Measurements from ENCODE around the gene BATF2. TPM values are rescaled to one million over a fixed set of nuclear protein-coding genes. Genes with fewer than 3 reads are reported as not detected.
"Not testable (repeated sequence)": the region's sequence is repeated elsewhere in the genome, so short reads cannot be mapped to it uniquely, and the experiment has no call there.

Gene BATF2
- polyA plus RNA-seq, 1 donor: 15.7 TPM

GRCh38 chr11:65014726-65015227, 18.0 kb upstream of the BATF2 start:
- no peaks in the 10 kb centered on the region for H3K9me3 ChIP-seq (ENCODE audit: control insufficient read depth, low read depth, low read length)
- peaks cover 21% of the 10 kb centered on the region for H3K36me3 ChIP-seq (ENCODE audit: control insufficient read depth, insufficient read depth, low read length)
- H3K27ac ChIP-seq (ENCODE audit: low read length): peak overlapping the region; percentile 100
- DNase-seq: peak in 1 of 2 donors; percentile 40
- peaks cover 8% of the 10 kb centered on the region for H3K4me1 ChIP-seq (ENCODE audit: control insufficient read depth, insufficient read depth, low read length)
- no peaks in the 10 kb centered on the region for H3K27me3 ChIP-seq (ENCODE audit: control insufficient read depth, insufficient read depth, low read length)
- peak overlapping the region; percentile 80 for H3K4me3 ChIP-seq (ENCODE audit: low read length)
- no CpG with 5 or more reads among the region's 23 CpGs for WGBS (ENCODE audit: insufficient coverage, low lambda C conversion rate)

DNA sequence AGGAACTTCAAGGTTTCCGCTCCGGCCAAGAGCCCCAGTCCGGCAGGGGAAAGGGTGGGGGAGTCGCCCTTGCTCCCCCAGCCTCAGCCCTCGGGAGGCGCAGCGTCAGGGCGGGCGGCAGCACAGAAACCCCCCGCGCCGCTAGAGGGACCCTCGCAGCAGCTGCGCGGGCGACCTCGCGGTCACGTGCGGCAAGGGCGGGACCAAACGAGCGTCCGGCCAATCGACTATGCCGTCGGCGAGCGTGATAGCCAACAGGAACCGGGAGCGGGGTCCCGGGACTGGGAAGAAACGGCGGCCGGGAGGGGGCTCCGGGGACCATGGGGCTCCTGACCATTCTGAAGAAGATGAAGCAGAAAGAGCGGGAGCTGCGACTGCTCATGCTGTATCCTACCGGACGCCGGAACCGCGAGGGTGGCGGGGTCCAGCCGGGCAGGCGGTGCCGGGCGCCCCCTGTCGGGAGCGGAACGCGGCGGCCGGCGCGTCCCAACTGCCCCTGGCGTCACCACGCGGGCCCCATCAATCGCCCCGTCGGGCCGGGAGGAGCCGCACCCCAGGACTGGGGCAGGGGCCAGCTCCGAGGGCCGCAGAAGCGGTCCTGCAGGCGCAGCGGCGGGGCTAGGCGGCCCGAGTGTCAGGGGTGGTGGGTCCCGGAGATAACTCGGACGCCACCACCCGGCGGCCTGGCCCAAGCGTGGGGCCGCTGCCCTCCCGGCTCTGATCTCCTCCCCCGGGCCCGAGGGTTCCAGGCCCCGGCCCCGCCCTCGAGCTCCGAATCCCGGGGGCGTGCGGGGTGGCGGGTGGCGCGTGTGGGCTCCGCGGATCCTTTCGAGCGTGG, 17.3 kb upstream of the BATF2 start, which contains the start of gene ARL2:
Gene ARL2, plus strand, starts transcription at position 273 of the 838 bp plus-strand sequence. Its CDS starts 48 bp downstream, at position 321.
- H3K4me1 ChIP-seq (ENCODE audit: control insufficient read depth, insufficient read depth, low read length): peaks cover 8% of the 10 kb centered on the region
- H3K27ac ChIP-seq (ENCODE audit: low read length): peak within 1 kb of the TSS; percentile 100
- H3K9me3 ChIP-seq (ENCODE audit: control insufficient read depth, low read depth, low read length): no peaks in the 10 kb centered on the region
- H3K36me3 ChIP-seq (ENCODE audit: control insufficient read depth, insufficient read depth, low read length): peaks cover 19% of the 10 kb centered on the region
- peak within 1 kb of the TSS; percentile 80 for H3K4me3 ChIP-seq (ENCODE audit: low read length)
- no CpG with 5 or more reads among the region's 96 CpGs for WGBS (ENCODE audit: insufficient coverage, low lambda C conversion rate)
- DNase-seq: peak; percentile 89 to 95
- no peaks in the 10 kb centered on the region for H3K27me3 ChIP-seq (ENCODE audit: control insufficient read depth, insufficient read depth, low read length)

DNA sequence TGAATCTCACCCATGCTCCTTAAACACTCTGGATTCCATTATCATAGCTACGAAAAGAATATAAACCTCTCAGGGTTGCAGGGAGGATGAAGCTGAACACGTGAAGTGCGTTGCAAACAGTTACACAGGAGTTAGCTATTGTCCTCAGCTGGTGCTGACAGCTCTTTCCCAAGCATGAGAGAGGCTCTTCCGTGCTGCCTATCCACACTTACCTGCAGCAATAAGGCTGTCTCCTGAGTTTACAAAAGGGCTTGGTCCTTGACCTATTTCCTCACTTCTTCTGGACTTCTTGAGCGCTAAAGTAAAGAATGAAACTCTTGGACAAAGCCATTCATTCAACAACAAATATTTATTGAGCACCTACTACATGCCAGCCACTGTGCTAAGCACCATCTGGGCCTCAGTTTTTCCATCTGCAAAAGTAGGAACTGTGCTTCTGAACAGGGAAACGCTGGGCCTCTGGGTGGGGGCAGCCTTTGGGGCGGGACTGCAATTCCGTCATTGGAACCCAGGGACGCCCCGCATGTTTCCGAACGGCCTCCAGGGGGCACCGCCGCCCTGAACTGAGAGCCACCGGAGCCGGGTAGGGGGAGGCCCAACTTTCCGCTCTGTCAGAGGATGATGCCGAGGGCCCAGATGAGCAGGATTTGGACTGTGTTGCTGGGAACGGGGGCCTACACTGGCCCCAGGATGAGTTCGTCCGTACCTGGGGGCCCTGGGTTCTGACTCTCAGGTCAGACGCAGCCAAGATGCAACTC, 16.5 kb upstream of the BATF2 start:
- WGBS (ENCODE audit: insufficient coverage, low lambda C conversion rate): no CpG with 5 or more reads among the region's 22 CpGs
- DNase-seq: peak; percentile 90 to 93
- Histone ChIP-seq H3K27me3 (ENCODE audit: control insufficient read depth, insufficient read depth, low read length) (no peaks in the 10 kb centered on the region), H3K36me3 (ENCODE audit: control insufficient read depth, insufficient read depth, low read length) (peaks cover 13% of the 10 kb centered on the region), H3K27ac (ENCODE audit: low read length) (peak overlapping the region; percentile 100), H3K4me3 (ENCODE audit: low read length) (peak overlapping the region; percentile 80), H3K4me1 (ENCODE audit: control insufficient read depth, insufficient read depth, low read length) (peaks cover 8% of the 10 kb centered on the region), H3K9me3 (ENCODE audit: control insufficient read depth, low read depth, low read length) (no peaks in the 10 kb centered on the region)

DNA sequence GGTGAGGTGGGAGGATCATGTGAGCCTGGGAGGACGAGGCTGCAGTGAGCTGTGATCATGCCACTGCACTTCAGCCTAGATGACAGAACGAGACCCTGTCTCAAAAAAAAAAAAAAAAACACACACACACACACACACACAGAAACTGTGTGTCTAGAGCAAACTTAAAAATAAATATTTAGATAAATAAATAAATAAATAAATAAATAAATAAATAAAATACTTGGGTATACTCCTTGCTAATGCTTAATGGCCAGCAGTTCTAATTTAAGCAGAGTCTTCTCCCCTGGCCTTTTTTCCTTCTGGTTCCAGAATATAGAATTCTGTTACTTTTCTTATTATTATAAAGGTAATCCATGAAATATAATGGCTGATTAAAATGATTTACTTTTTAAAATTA, 12.1 kb upstream of the BATF2 start:
- peaks cover 8% of the 10 kb centered on the region for H3K4me1 ChIP-seq (ENCODE audit: control insufficient read depth, insufficient read depth, low read length)
- DNase-seq: no peak
- H3K27me3 ChIP-seq (ENCODE audit: control insufficient read depth, insufficient read depth, low read length): no peaks in the 10 kb centered on the region
- H3K4me3 ChIP-seq (ENCODE audit: low read length): no peak overlapping the region
- H3K9me3 ChIP-seq (ENCODE audit: control insufficient read depth, low read depth, low read length): no peaks in the 10 kb centered on the region
- H3K27ac ChIP-seq (ENCODE audit: low read length): no peak overlapping the region
- WGBS (ENCODE audit: insufficient coverage, low lambda C conversion rate): no CpG with 5 or more reads among the region's 2 CpGs
- H3K36me3 ChIP-seq (ENCODE audit: control insufficient read depth, insufficient read depth, low read length): no peaks in the 10 kb centered on the region

GRCh38 chr11:65008016-65008415, 11.2 kb upstream of the BATF2 start:
- H3K27ac ChIP-seq (ENCODE audit: low read length): no peak overlapping the region
- H3K9me3 ChIP-seq (ENCODE audit: control insufficient read depth, low read depth, low read length): no peaks in the 10 kb centered on the region
- H3K4me1 ChIP-seq (ENCODE audit: control insufficient read depth, insufficient read depth, low read length): peaks cover 4% of the 10 kb centered on the region
- no peak overlapping the region for H3K4me3 ChIP-seq (ENCODE audit: low read length)
- no peak for DNase-seq
- H3K36me3 ChIP-seq (ENCODE audit: control insufficient read depth, insufficient read depth, low read length): no peaks in the 10 kb centered on the region
- WGBS (ENCODE audit: insufficient coverage, low lambda C conversion rate): no CpG with 5 or more reads among the region's 7 CpGs
- no peaks in the 10 kb centered on the region for H3K27me3 ChIP-seq (ENCODE audit: control insufficient read depth, insufficient read depth, low read length)

- not testable (repeated sequence) for H3K36me3 ChIP-seq (ENCODE audit: control insufficient read depth, insufficient read depth, low read length); H3K27ac ChIP-seq (ENCODE audit: low read length); H3K27me3 ChIP-seq (ENCODE audit: control insufficient read depth, insufficient read depth, low read length); H3K9me3 ChIP-seq (ENCODE audit: control insufficient read depth, low read depth, low read length); H3K4me3 ChIP-seq (ENCODE audit: low read length); H3K4me1 ChIP-seq (ENCODE audit: control insufficient read depth, insufficient read depth, low read length); DNase-seq
- 20% methylated on average over 1 of the region's 3 CpGs for WGBS (ENCODE audit: insufficient coverage, low lambda C conversion rate)
These were observed 7.2 kb upstream of the BATF2 start for GRCh38 chr11:65003968-65004367.

GRCh38 chr11:65003282-65003681, 6.5 kb upstream of the BATF2 start:
- Histone ChIP-seq H3K4me3 (ENCODE audit: low read length) (no peak overlapping the region), H3K9me3 (ENCODE audit: control insufficient read depth, low read depth, low read length) (no peaks in the 10 kb centered on the region), H3K4me1 (ENCODE audit: control insufficient read depth, insufficient read depth, low read length) (peaks cover 15% of the 10 kb centered on the region), H3K27me3 (ENCODE audit: control insufficient read depth, insufficient read depth, low read length) (no peaks in the 10 kb centered on the region), H3K36me3 (ENCODE audit: control insufficient read depth, insufficient read depth, low read length) (no peaks in the 10 kb centered on the region), H3K27ac (ENCODE audit: low read length) (no peak overlapping the region)
- WGBS (ENCODE audit: insufficient coverage, low lambda C conversion rate): no CpG with 5 or more reads among the region's 7 CpGs
- no peak for DNase-seq

DNA sequence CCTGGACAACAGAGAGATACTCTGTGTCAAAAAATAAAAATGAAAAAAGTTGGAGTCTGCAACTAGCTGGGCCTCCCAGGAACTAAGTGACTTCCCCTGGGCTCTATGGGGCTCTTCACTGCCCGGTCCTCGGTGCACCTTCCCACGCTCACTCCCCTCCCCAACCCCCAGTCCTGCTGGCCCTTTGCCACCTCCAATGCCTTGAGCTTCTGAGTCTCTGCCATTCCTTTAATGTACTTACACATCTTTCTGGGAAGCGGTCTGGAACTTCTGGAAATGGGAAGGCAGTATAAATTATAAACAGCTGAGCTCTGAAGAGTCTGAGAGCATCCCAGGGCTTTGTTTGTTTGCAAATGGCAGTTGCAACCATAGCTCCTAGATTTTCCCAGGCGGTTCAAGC, 5.9 kb upstream of the BATF2 start:
- Histone ChIP-seq H3K27me3 (ENCODE audit: control insufficient read depth, insufficient read depth, low read length) (no peaks in the 10 kb centered on the region), H3K27ac (ENCODE audit: low read length) (no peak overlapping the region), H3K4me1 (ENCODE audit: control insufficient read depth, insufficient read depth, low read length) (peaks cover 21% of the 10 kb centered on the region), H3K9me3 (ENCODE audit: control insufficient read depth, low read depth, low read length) (no peaks in the 10 kb centered on the region), H3K36me3 (ENCODE audit: control insufficient read depth, insufficient read depth, low read length) (no peaks in the 10 kb centered on the region), H3K4me3 (ENCODE audit: low read length) (no peak overlapping the region)
- no CpG with 5 or more reads among the region's 5 CpGs for WGBS (ENCODE audit: insufficient coverage, low lambda C conversion rate)
- DNase-seq: peak in 1 of 2 donors; percentile 26

DNA sequence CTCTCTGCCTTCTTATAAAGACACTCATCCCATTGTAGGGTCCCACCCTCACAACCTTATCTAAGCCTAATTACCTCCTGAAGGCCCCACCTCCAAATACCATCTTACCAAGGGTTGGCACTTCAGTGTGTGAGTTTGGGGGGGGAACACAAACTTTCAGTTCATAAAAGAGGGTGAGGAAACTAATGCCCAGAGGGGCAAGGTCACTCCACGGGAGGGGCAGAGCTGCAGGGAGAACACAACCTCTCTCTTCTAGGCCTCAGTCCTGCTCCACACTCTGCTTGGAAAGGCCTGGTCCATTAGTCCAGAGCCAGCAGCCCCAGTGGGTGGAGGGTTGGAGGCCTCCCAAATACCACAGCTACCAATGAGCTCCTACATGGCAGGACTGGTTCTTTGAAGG, 2.7 kb upstream of the BATF2 start:
- H3K36me3 ChIP-seq (ENCODE audit: control insufficient read depth, insufficient read depth, low read length): no peaks in the 10 kb centered on the region
- no CpG with 5 or more reads among the region's 1 CpG for WGBS (ENCODE audit: insufficient coverage, low lambda C conversion rate)
- no peak overlapping the region for H3K4me3 ChIP-seq (ENCODE audit: low read length)
- no peaks in the 10 kb centered on the region for H3K9me3 ChIP-seq (ENCODE audit: control insufficient read depth, low read depth, low read length)
- H3K27ac ChIP-seq (ENCODE audit: low read length): peak overlapping the region; percentile 99
- H3K4me1 ChIP-seq (ENCODE audit: control insufficient read depth, insufficient read depth, low read length): peaks cover 39% of the 10 kb centered on the region
- H3K27me3 ChIP-seq (ENCODE audit: control insufficient read depth, insufficient read depth, low read length): no peaks in the 10 kb centered on the region
- DNase-seq: peak in 1 of 2 donors; percentile 20

DNA sequence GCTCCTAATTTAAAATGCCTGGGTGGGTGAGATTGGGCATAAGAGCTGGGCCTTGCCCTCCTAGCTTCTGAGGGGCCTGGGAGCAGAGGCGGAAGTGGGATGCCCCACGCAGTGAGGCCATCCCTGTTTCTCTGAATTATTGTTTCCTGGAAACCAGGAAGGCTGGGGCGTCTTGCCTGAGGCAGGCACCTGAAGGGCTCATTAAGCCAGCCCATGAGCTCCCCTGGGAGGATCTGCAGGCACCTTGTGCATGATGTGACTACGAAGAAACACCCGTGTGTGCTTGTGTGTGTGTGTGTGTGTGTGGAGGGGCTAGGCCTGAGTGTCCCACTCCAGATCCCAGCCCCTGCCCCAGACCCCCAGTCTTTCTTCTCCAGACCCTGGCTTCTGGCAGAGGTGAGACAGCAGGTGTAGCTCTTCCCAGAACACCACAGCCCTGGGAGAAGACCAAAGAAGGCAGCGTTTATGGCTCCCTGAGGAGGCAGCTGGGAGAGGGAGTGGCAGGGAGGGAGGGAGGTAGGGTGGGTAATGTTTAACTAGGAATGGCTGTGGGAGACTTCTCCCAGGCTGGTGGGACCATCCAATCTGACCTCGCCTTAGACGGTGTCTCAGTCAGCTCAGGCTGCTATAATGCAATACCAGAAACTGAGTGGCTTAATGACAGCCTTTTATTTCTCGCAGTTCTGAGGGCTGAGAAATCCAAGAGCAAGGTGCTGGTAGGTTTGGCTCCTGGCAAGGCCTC, 2.1 kb upstream of the BATF2 start:
- Histone ChIP-seq H3K9me3 (ENCODE audit: control insufficient read depth, low read depth, low read length) (no peaks in the 10 kb centered on the region), H3K27me3 (ENCODE audit: control insufficient read depth, insufficient read depth, low read length) (no peaks in the 10 kb centered on the region), H3K4me1 (ENCODE audit: control insufficient read depth, insufficient read depth, low read length) (peaks cover 39% of the 10 kb centered on the region), H3K4me3 (ENCODE audit: low read length) (no peak overlapping the region), H3K27ac (ENCODE audit: low read length) (peak overlapping the region; percentile 99), H3K36me3 (ENCODE audit: control insufficient read depth, insufficient read depth, low read length) (peaks cover 3% of the 10 kb centered on the region)
- peak; percentile 86 to 94 for DNase-seq
- no CpG with 5 or more reads among the region's 9 CpGs for WGBS (ENCODE audit: insufficient coverage, low lambda C conversion rate)

All from large intestine (tissue), 3 donors.